ENCODE data around the gene PAXX.

DNA sequence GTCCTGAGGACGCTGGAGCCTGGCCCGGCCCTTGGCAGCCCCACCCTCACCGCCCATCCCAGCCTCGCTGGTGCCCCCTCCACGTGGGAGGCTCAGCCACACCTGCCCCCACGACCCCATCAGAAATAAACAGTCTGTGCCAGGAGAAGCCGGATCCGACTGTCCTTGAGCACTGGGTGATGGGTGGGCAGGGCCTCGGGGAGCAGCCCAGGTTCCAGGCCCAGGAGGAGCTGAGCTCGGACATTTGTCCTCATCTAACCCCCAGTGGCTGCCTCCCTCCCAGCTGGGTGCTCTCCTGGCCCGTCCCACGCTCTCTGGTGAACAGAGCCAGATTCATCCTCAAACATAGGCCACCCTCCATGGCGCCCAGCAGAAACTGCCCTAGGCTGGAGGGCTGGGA is 19.5 kb upstream of the PAXX start:
- TF ChIP-seq, protein P1, sequence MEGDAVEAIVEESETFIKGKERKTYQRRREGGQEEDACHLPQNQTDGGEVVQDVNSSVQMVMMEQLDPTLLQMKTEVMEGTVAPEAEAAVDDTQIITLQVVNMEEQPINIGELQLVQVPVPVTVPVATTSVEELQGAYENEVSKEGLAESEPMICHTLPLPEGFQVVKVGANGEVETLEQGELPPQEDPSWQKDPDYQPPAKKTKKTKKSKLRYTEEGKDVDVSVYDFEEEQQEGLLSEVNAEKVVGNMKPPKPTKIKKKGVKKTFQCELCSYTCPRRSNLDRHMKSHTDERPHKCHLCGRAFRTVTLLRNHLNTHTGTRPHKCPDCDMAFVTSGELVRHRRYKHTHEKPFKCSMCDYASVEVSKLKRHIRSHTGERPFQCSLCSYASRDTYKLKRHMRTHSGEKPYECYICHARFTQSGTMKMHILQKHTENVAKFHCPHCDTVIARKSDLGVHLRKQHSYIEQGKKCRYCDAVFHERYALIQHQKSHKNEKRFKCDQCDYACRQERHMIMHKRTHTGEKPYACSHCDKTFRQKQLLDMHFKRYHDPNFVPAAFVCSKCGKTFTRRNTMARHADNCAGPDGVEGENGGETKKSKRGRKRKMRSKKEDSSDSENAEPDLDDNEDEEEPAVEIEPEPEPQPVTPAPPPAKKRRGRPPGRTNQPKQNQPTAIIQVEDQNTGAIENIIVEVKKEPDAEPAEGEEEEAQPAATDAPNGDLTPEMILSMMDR (IDR thresholded peaks at IDR 0.05), result no peak
- TF ChIP-seq POLR2AphosphoS5 (IDR thresholded peaks at IDR 0.05; ENCODE audit: low read depth, low read length) (no peak), SIN3A (IDR thresholded peaks at IDR 0.05; ENCODE audit: borderline replicate concordance, insufficient read depth, low read depth, low read length) (no peak), TCF7L2 (IDR thresholded peaks at IDR 0.05; ENCODE audit: low read depth, low read length) (no peak)
- TF ChIP-seq, protein P2, sequence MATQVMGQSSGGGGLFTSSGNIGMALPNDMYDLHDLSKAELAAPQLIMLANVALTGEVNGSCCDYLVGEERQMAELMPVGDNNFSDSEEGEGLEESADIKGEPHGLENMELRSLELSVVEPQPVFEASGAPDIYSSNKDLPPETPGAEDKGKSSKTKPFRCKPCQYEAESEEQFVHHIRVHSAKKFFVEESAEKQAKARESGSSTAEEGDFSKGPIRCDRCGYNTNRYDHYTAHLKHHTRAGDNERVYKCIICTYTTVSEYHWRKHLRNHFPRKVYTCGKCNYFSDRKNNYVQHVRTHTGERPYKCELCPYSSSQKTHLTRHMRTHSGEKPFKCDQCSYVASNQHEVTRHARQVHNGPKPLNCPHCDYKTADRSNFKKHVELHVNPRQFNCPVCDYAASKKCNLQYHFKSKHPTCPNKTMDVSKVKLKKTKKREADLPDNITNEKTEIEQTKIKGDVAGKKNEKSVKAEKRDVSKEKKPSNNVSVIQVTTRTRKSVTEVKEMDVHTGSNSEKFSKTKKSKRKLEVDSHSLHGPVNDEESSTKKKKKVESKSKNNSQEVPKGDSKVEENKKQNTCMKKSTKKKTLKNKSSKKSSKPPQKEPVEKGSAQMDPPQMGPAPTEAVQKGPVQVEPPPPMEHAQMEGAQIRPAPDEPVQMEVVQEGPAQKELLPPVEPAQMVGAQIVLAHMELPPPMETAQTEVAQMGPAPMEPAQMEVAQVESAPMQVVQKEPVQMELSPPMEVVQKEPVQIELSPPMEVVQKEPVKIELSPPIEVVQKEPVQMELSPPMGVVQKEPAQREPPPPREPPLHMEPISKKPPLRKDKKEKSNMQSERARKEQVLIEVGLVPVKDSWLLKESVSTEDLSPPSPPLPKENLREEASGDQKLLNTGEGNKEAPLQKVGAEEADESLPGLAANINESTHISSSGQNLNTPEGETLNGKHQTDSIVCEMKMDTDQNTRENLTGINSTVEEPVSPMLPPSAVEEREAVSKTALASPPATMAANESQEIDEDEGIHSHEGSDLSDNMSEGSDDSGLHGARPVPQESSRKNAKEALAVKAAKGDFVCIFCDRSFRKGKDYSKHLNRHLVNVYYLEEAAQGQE (IDR thresholded peaks at IDR 0.05; ENCODE audit: insufficient read depth in 1 of 2, low read depth in 2 of 2, low read length in 1 of 2), result no peak

Data from Panc1 (cell line).